Mesendoderm (in vitro differentiated cells): ENCODE results near the gene CAP2.

Source experiments
- DNase-seq: peaks from one replicate; pipeline ENCODE4 v3.0.0; 2013
- H2AK5ac ChIP-seq: 2 replicates; pipeline ENCODE4 v1.6.1; 2013; ENCODE audit warnings: low read length, inconsistent platforms
- H2BK120ac ChIP-seq: 2 replicates; pipeline ENCODE4 v1.6.1; 2013; ENCODE audit warnings: low read depth, mild to moderate bottlenecking, low read length, moderate library complexity, mixed read lengths
- H2BK15ac ChIP-seq: replicated peaks from 2 replicates; pipeline ENCODE4 v1.6.1; 2013; ENCODE audit warnings: low read depth, mild to moderate bottlenecking, moderate library complexity
- H2BK5ac ChIP-seq: 2 replicates; pipeline ENCODE4 v1.6.1; 2013; ENCODE audit warnings: low read length, inconsistent platforms
- H3K18ac ChIP-seq: 2 replicates; pipeline ENCODE4 v1.6.1; 2013; ENCODE audit warnings: mild to moderate bottlenecking, low read length, mixed read lengths
- H3K23ac ChIP-seq: one replicate; pipeline ENCODE4 v1.6.1; 2013; ENCODE audit warnings: low read length
- H3K27ac ChIP-seq: 2 replicates; pipeline ENCODE4 v1.5.1; 2013; ENCODE audit warnings: low read depth, mild to moderate bottlenecking, inconsistent platforms, low read length, moderate library complexity
- H3K27me3 ChIP-seq: 2 replicates; pipeline ENCODE4 v1.6.1; 2013; ENCODE audit warnings: low read length, control low read depth, mild to moderate bottlenecking, inconsistent platforms; ENCODE audit not compliant: insufficient read depth, poor library complexity
- H3K36me3 ChIP-seq: 2 replicates; pipeline ENCODE4 v1.6.1; 2013; ENCODE audit warnings: low read length, inconsistent platforms; ENCODE audit not compliant: control insufficient read depth, insufficient read depth
- H3K4ac ChIP-seq: one replicate; pipeline ENCODE4 v1.6.1; 2013; ENCODE audit warnings: low read depth, mild to moderate bottlenecking, low read length, moderate library complexity
- H3K4me1 ChIP-seq: 2 replicates; pipeline ENCODE4 v1.6.1; 2013; ENCODE audit warnings: low read depth, low read length, inconsistent platforms; ENCODE audit not compliant: control insufficient read depth
- H3K4me2 ChIP-seq: 2 replicates; pipeline ENCODE4 v1.6.1; 2013; ENCODE audit warnings: low read length
- H3K4me3 ChIP-seq: 2 replicates; pipeline ENCODE4 v1.5.1; 2013; ENCODE audit warnings: mild to moderate bottlenecking, low read length
- H3K56ac ChIP-seq: one replicate; pipeline ENCODE4 v1.6.1; 2013; ENCODE audit warnings: low read length
- H3K79me1 ChIP-seq: 2 replicates; pipeline ENCODE4 v1.6.1; 2013; ENCODE audit warnings: low read length, inconsistent platforms
- H3K79me2 ChIP-seq: 2 replicates; pipeline ENCODE4 v1.6.1; 2013; ENCODE audit warnings: mild to moderate bottlenecking, low read length; ENCODE audit not compliant: control insufficient read depth, insufficient read depth
- H3K9ac ChIP-seq: 2 replicates; pipeline ENCODE4 v1.6.1; 2013; ENCODE audit warnings: low read length, inconsistent platforms
- H4K5ac ChIP-seq: one replicate; pipeline ENCODE4 v1.6.1; 2013; ENCODE audit warnings: low read length
- H4K8ac ChIP-seq: one replicate; pipeline ENCODE4 v1.6.1; 2013; ENCODE audit warnings: low read depth, mild to moderate bottlenecking, control low read depth, low read length, moderate library complexity
- WGBS: extraction: QIAGEN DNeasy Blood & Tissue Kit; methylation state at CpG from one replicate; pipeline ENCODE4 v1.1.7; 2013; ENCODE audit warnings: low lambda C conversion rate, missing lambda C conversion rate; ENCODE audit not compliant: insufficient coverage; ENCODE audit errors: extremely low coverage; 5-methylcytosine and 5-hydroxymethylcytosine counted together

Gene CAP2

DNA sequence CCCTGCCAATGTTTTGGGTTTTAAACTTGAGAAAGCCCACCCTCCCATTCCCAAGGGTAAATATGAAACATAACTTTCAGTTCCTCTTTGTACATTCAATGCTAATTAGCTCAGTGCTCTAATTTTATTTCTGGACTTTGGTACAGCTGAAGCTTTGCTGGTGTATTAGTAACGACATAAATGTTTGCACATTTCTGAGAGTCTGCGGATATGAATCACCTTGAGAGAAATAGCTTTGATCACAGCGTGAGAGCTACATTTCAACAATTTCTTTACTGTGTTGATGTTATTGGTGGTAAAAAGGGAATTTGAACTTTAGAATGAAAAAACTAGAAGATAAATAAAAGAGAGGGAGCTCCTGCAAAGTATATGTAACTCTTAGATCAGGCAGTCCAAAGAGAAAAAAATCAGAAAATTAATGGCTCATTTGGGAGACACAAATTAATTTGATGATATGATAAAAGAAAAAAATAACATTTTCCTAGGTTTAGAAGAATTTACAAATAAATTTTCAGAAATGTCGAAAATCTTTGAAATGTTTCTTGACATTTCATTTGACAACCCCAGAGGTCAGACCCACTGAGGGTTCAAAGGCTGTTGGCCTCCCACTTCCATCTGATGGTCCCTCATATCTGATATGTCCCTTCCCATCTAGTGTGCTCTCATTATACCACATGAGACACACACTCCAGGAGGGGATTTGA is 38.5 kb upstream of the CAP2 start:
- Histone ChIP-seq H3K9ac (no peak overlapping the region), H3K79me1 (no peaks in the 10 kb centered on the region)

GRCh38 chr6:17355404-17355774 is 38.0 kb upstream of the CAP2 start:
- Histone ChIP-seq H3K79me2 (no peaks in the 10 kb centered on the region), H3K18ac (no peak overlapping the region), H3K4me3 (no peak overlapping the region), H2BK15ac (no peak overlapping the region), H3K27me3 (no peaks in the 10 kb centered on the region), H4K8ac (no peak overlapping the region), H4K5ac (no peak overlapping the region), H3K36me3 (no peaks in the 10 kb centered on the region), H2BK5ac (no peak overlapping the region), H3K79me1 (no peaks in the 10 kb centered on the region), H3K27ac (no peak overlapping the region), H3K9ac (no peak overlapping the region), H3K4me2 (no peak overlapping the region), H3K4ac (no peak overlapping the region), H3K23ac (no peak overlapping the region), H3K56ac (no peak overlapping the region), H3K4me1 (no peaks in the 10 kb centered on the region), H2AK5ac (no peak overlapping the region), H2BK120ac (no peak overlapping the region)
- no CpG with 5 or more reads among the region's 2 CpGs for WGBS
- no peak for DNase-seq

More for the DNA sequence above, 38.5 kb upstream of the CAP2 start:
- H2BK5ac ChIP-seq, result no peak overlapping the region
- no peak overlapping the region for H3K4me2 ChIP-seq
- no peaks in the 10 kb centered on the region for H3K79me2 ChIP-seq
- H3K18ac ChIP-seq, result no peak overlapping the region
- no peak overlapping the region for H4K5ac ChIP-seq
- no peak overlapping the region for H3K23ac ChIP-seq
- H3K56ac ChIP-seq, result no peak overlapping the region
- no peak overlapping the region for H3K4me3 ChIP-seq
- H3K4ac ChIP-seq, result no peak overlapping the region
- no peak for DNase-seq
- no peaks in the 10 kb centered on the region for H3K36me3 ChIP-seq
- no CpG with 5 or more reads among the region's 4 CpGs for WGBS
- no peaks in the 10 kb centered on the region for H3K4me1 ChIP-seq
- H2BK120ac ChIP-seq, result no peak overlapping the region
- no peak overlapping the region for H4K8ac ChIP-seq
- no peak overlapping the region for H3K27ac ChIP-seq
- no peak overlapping the region for H2AK5ac ChIP-seq
- no peak overlapping the region for H2BK15ac ChIP-seq
- no peaks in the 10 kb centered on the region for H3K27me3 ChIP-seq

GRCh38 chr6:17358515-17358914 is 34.9 kb upstream of the CAP2 start:
- Histone ChIP-seq H3K79me2 (no peaks in the 10 kb centered on the region), H2BK120ac (no peak overlapping the region), H3K4ac (no peak overlapping the region), H2BK5ac (no peak overlapping the region), H4K8ac (no peak overlapping the region), H4K5ac (no peak overlapping the region), H3K4me3 (no peak overlapping the region), H3K4me2 (no peak overlapping the region), H3K56ac (no peak overlapping the region), H3K4me1 (no peaks in the 10 kb centered on the region), H3K27me3 (no peaks in the 10 kb centered on the region), H3K36me3 (no peaks in the 10 kb centered on the region), H3K18ac (no peak overlapping the region), H2BK15ac (no peak overlapping the region), H3K23ac (no peak overlapping the region), H3K9ac (no peak overlapping the region), H3K27ac (no peak overlapping the region), H2AK5ac (no peak overlapping the region), H3K79me1 (no peaks in the 10 kb centered on the region)
- DNase-seq, result no peak

DNA sequence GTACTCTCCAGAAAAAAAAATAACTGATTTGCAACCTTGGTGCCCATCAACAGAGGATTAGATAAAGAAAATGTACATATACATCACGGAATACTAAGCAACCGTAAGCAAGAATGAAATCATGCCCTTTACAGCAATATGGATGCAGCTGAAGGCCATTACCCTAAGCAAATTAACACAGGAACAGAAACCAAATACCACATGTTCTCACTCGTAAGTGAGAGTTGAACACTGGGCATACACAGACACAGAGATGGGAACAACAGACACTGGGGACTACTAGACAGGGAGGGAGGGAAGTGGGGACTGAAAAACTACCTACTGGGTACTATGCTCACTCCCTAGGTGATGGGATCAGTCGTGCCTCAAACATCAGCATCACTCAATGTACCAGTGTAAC is 32.8 kb upstream of the CAP2 start:
- Histone ChIP-seq H3K56ac (no peak overlapping the region), H3K4me2 (no peak overlapping the region), H3K4me1 (no peaks in the 10 kb centered on the region), H3K27me3 (no peaks in the 10 kb centered on the region), H3K9ac (no peak overlapping the region), H2BK120ac (no peak overlapping the region), H4K5ac (no peak overlapping the region), H2BK15ac (no peak overlapping the region), H3K27ac (no peak overlapping the region), H4K8ac (no peak overlapping the region), H3K18ac (no peak overlapping the region), H2BK5ac (no peak overlapping the region), H3K79me2 (no peaks in the 10 kb centered on the region), H3K4me3 (no peak overlapping the region), H3K36me3 (no peaks in the 10 kb centered on the region), H3K23ac (no peak overlapping the region), H3K79me1 (no peaks in the 10 kb centered on the region), H3K4ac (no peak overlapping the region), H2AK5ac (no peak overlapping the region)
- DNase-seq, result no peak
- WGBS, result no CpG with 5 or more reads among the region's 4 CpGs

- no peak overlapping the region for H3K27ac ChIP-seq
- H3K27me3 ChIP-seq, result no peaks in the 10 kb centered on the region
- no peak overlapping the region for H2BK15ac ChIP-seq
- H3K4me1 ChIP-seq, result no peaks in the 10 kb centered on the region
- H3K23ac ChIP-seq, result no peak overlapping the region
- H2BK120ac ChIP-seq, result no peak overlapping the region
- no peak overlapping the region for H3K4ac ChIP-seq
- no peak overlapping the region for H3K9ac ChIP-seq
- H4K5ac ChIP-seq, result no peak overlapping the region
- H2AK5ac ChIP-seq, result no peak overlapping the region
- H4K8ac ChIP-seq, result no peak overlapping the region
- H3K18ac ChIP-seq, result no peak overlapping the region
- no peak overlapping the region for H3K4me3 ChIP-seq
- no peaks in the 10 kb centered on the region for H3K36me3 ChIP-seq
- no peak overlapping the region for H3K56ac ChIP-seq
- no peaks in the 10 kb centered on the region for H3K79me2 ChIP-seq
- WGBS, result no CpG with 5 or more reads among the region's 3 CpGs
- no peaks in the 10 kb centered on the region for H3K79me1 ChIP-seq
- no peak overlapping the region for H2BK5ac ChIP-seq
- no peak overlapping the region for H3K4me2 ChIP-seq
- no peak for DNase-seq
Observed at GRCh38 chr6:17361013-17361412, 32.4 kb upstream of the CAP2 start.

GRCh38 chr6:17365961-17366360 is 27.4 kb upstream of the CAP2 start:
- no peak overlapping the region for H3K18ac ChIP-seq
- no peak overlapping the region for H4K8ac ChIP-seq
- H3K4ac ChIP-seq, result no peak overlapping the region

More at GRCh38 chr6:17365961-17366360, 27.4 kb upstream of the CAP2 start:
- no peak overlapping the region for H2BK120ac ChIP-seq
- no peaks in the 10 kb centered on the region for H3K4me1 ChIP-seq
- H3K79me1 ChIP-seq, result no peaks in the 10 kb centered on the region
- no peak overlapping the region for H2BK5ac ChIP-seq
- H3K56ac ChIP-seq, result no peak overlapping the region
- no peak overlapping the region for H4K5ac ChIP-seq
- H3K9ac ChIP-seq, result no peak overlapping the region
- no peak overlapping the region for H2AK5ac ChIP-seq
- no peak overlapping the region for H2BK15ac ChIP-seq
- no peaks in the 10 kb centered on the region for H3K27me3 ChIP-seq
- H3K36me3 ChIP-seq, result no peaks in the 10 kb centered on the region
- no peak overlapping the region for H3K23ac ChIP-seq
- H3K4me3 ChIP-seq, result no peak overlapping the region
- H3K79me2 ChIP-seq, result no peaks in the 10 kb centered on the region
- no peak overlapping the region for H3K27ac ChIP-seq
- DNase-seq, result no peak
- H3K4me2 ChIP-seq, result no peak overlapping the region
